ENCODE results near the gene CDK19. TPM values are rescaled to one million over a fixed set of nuclear protein-coding genes. Genes with fewer than 3 reads are reported as not detected.

The CDK19 gene
- total RNA-seq, 6 donors from 2014 or later, result 5.2 to 20.4 (median 12.4) TPM

DNA sequence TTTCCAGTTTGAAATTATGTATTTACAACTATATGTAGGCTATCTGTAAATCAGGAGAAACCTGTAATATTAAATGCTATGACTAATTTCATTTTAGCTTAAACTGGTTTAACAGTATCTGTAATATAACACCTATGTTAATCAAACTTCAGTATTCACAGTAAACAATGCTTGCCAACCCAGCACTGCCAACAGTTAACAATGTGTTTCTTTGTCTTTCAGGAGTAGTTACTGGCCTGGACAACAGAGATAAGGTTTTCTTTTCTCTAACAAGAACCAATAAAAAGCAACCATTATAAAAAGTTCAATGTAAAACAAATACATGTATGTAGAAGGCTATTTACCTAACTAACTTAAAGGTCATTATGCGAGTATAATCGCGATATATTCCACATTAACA, 158.8 kb downstream of the CDK19 start:
- H3K36me3 ChIP-seq, result no peaks in the 10 kb centered on the region
- TF ChIP-seq POLR2A (IDR thresholded peaks at IDR 0.05), result no peak
- H3K4me3 ChIP-seq, result no peak overlapping the region
- 90 to 93% methylated on average over 3 of the region's 3 CpGs for WGBS, 2 donors
- no peaks in the 10 kb centered on the region for H3K4me1 ChIP-seq
- no peaks in the 10 kb centered on the region for H3K27me3 ChIP-seq
- H3K27ac ChIP-seq, result no peak overlapping the region
- H3K9me3 ChIP-seq, result no peaks in the 10 kb centered on the region
- DNase-seq (no peak), ATAC-seq (ENCODE audit: low FRiP score in 2 of 2) (no peak)

DNA sequence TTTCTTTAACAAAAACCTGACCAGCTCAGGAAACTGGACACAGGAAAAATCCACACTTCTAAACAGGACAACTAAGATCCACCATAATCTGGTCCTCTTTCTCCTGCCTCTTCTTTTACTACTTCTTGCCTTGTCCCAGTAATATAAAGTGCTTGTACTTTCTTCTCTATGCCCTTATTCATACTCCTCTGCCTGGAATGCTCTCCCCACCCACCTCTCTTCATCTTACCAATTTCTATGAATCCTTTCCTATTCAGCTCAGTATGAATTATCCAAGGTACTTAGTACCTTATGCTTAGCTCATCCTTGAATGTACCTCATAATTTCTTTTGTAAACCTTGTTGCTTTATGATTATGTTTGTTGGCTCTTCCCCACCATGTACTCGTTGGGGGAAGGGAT, 159.4 kb downstream of the CDK19 start:
- Histone ChIP-seq H3K9me3 (no peaks in the 10 kb centered on the region), H3K4me1 (no peaks in the 10 kb centered on the region), H3K4me3 (no peak overlapping the region), H3K27ac (no peak overlapping the region), H3K27me3 (no peaks in the 10 kb centered on the region), H3K36me3 (no peaks in the 10 kb centered on the region)
- 94 to 100% methylated on average over 1 of the region's 1 CpG for WGBS, 2 donors
- no peak for DNase-seq
- TF ChIP-seq POLR2AphosphoS5 (IDR thresholded peaks at IDR 0.05) (no peak), POLR2A (IDR thresholded peaks at IDR 0.05) (no peak), EP300 (IDR thresholded peaks at IDR 0.05) (no peak)
- TF ChIP-seq, protein P1, sequence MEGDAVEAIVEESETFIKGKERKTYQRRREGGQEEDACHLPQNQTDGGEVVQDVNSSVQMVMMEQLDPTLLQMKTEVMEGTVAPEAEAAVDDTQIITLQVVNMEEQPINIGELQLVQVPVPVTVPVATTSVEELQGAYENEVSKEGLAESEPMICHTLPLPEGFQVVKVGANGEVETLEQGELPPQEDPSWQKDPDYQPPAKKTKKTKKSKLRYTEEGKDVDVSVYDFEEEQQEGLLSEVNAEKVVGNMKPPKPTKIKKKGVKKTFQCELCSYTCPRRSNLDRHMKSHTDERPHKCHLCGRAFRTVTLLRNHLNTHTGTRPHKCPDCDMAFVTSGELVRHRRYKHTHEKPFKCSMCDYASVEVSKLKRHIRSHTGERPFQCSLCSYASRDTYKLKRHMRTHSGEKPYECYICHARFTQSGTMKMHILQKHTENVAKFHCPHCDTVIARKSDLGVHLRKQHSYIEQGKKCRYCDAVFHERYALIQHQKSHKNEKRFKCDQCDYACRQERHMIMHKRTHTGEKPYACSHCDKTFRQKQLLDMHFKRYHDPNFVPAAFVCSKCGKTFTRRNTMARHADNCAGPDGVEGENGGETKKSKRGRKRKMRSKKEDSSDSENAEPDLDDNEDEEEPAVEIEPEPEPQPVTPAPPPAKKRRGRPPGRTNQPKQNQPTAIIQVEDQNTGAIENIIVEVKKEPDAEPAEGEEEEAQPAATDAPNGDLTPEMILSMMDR (IDR thresholded peaks at IDR 0.05), result no peak
- ATAC-seq (ENCODE audit: low FRiP score in 2 of 2), result no peak

DNA sequence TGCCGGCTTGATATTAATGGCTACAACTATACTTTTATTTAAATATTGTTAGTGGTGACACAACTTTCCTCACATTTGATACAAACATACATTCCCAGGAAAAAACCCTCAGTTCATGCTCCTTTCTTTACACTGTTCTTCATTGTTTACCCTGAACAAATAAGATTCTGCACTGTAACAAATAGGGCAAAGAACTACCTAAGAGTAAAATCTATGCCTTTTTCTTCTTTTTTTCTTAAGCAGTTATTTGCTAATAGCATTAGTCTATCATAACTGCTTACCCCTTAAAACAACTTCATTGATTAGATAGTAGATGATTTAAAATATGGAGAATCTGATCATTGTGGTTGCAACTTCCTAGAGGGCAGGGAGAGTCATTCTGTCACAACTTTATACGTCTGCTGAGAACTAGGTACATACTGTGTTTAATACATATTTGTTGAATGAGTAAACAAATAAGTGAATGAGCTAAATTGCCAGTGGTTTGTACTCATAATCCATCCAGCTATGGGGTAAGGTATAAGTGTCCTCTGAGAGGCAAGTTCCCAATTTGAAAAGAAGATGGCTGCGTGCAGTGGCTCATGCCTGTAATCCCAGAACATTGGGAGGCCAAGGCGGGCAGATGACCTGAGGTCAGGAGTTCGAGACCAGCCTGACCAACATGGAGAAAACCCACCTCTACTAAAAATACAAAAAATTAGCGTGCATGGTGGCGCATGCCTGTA, 161.0 kb downstream of the CDK19 start:
- Histone ChIP-seq H3K9me3 (no peaks in the 10 kb centered on the region), H3K4me3 (no peak overlapping the region), H3K4me1 (no peaks in the 10 kb centered on the region), H3K27ac (no peak overlapping the region), H3K27me3 (no peaks in the 10 kb centered on the region), H3K36me3 (no peaks in the 10 kb centered on the region)
- TF ChIP-seq, protein P1 (IDR thresholded peaks at IDR 0.05), result no peak
- no peak for TF ChIP-seq POLR2AphosphoS5 (IDR thresholded peaks at IDR 0.05)
- no peak for TF ChIP-seq EP300 (IDR thresholded peaks at IDR 0.05)
- TF ChIP-seq POLR2A (IDR thresholded peaks at IDR 0.05), result no peak
- 84 to 85% methylated on average over 7 of the region's 7 CpGs for WGBS, 2 donors
- ATAC-seq (ENCODE audit: low FRiP score in 2 of 2) (no peak), DNase-seq (no peak)

DNA sequence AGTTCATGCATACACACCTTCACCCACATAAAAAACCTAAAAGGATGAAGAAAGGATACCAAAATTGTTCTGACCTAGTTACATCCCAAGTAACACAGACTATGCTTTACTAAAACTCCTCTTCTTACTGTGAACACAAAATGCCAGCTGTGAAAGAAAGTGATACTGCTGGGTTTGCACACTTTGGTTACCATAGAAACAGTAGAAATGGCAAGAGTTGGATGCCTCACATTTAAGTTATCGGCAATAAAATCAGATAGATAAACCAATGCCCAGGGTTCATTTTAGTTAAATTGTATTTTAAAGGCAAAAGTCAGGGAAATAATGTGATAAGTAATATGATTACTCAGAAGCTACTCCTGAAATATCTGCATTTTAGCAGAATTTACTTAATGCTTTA, 161.9 kb downstream of the CDK19 start:
- TF ChIP-seq POLR2A (IDR thresholded peaks at IDR 0.05) (no peak), EP300 (IDR thresholded peaks at IDR 0.05) (no peak), POLR2AphosphoS5 (IDR thresholded peaks at IDR 0.05) (no peak)
- TF ChIP-seq, protein P1 (IDR thresholded peaks at IDR 0.05), result no peak
- Histone ChIP-seq H3K27me3 (no peaks in the 10 kb centered on the region), H3K9me3 (no peaks in the 10 kb centered on the region), H3K27ac (no peak overlapping the region), H3K36me3 (no peaks in the 10 kb centered on the region), H3K4me1 (no peaks in the 10 kb centered on the region), H3K4me3 (no peak overlapping the region)
- 91 to 100% methylated on average over 1 of the region's 1 CpG for WGBS, 2 donors
- ATAC-seq (ENCODE audit: low FRiP score in 2 of 2), result no peak
- no peak for DNase-seq

DNA sequence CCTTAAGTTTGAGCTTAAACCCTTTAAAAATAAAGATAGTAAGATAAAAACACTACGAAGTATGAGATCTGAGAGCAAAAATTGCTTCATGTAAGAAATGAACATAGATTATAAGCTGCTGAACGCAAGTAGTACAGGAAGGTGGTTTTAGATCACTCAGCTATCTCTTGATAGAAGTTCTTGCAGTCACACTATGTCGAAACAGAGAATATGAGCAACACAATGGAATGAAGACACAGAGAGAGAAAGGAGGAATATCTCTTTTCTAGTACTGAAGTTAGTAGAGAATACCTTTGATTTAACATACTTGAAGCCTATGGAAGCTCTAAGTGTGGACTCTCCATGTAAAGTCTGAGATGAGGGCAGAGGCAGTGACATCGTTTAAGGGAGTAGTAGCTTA, 162.7 kb downstream of the CDK19 start:
- Histone ChIP-seq H3K27me3 (no peaks in the 10 kb centered on the region), H3K36me3 (no peaks in the 10 kb centered on the region), H3K4me3 (no peak overlapping the region), H3K4me1 (no peaks in the 10 kb centered on the region), H3K9me3 (no peaks in the 10 kb centered on the region), H3K27ac (no peak overlapping the region)
- WGBS, 2 donors, result 94 to 96% methylated on average over 4 of the region's 4 CpGs
- TF ChIP-seq POLR2AphosphoS5 (IDR thresholded peaks at IDR 0.05) (no peak), POLR2A (IDR thresholded peaks at IDR 0.05) (no peak), EP300 (IDR thresholded peaks at IDR 0.05) (no peak)
- TF ChIP-seq, protein P1 (IDR thresholded peaks at IDR 0.05), result no peak
- ATAC-seq (ENCODE audit: low FRiP score in 2 of 2) (no peak), DNase-seq (no peak)

Data from upper lobe of left lung (tissue), 6 donors.